OCI-M1 (cell line): ENCODE results near the gene RBP7.

Source experiments
- DNase-seq: peaks from one replicate; lab custom pipeline; 2025; lab: John Stamatoyannopoulos, UW

The RBP7 gene

GRCh38 chr1:10031461-10031860, 34.4 kb downstream of the RBP7 start:
- DNase-seq = no peak

- peak; percentile 99 for DNase-seq
Measured at GRCh38 chr1:10032590-10033358, 35.7 kb downstream of the RBP7 start, which contains the start of gene UBE4B. Gene UBE4B, plus strand, starts transcription at chr1:10032958. Its CDS starts 713 bp downstream, at chr1:10033671.

DNA sequence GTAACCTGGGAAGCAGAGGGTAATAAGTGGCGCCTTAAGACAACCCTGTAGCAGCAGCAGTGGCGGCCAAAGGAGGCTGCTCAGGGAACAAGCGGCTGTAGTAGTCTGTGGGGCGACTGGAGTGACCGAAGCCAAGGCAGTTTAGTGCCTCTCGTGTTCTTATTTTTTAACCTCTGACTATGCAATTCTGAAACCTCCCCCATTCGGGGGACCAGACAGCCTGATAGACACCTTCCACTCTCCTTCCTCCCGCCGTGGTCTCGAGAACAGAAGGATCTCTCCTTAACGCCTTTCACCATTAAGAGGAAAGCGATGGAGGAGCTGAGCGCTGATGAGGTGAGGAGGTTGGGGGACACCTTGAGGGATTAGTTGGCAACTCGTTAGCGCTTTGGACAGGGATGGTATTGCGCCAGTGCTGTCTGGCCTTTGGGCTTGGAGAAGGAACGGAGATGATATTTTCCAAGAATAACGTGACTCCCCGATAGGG, 36.4 kb downstream of the RBP7 start:
- DNase-seq = peak; percentile 87

DNA sequence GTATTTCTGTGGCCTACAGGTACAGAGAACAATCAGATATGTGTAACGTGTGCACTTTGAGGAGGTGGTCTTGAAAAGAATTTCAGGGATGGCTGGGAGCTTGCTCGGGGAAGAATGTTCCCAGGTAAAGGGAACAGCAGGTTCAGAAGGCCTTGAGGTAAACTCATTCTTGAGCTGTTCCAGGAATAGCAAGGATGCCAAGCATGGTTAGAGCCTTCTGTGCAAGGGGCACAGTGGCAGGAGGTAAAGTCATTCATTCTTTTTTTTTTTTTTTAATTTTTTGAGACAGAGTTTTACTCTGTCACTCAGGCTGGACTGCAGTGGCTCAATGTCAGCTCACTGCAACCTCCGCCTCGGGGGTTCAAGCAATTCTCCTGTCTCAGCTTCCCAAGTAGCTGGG, 45.7 kb downstream of the RBP7 start:
- DNase-seq = no peak

- peak; percentile 49 for DNase-seq
Measured at GRCh38 chr1:10045480-10046355, 48.7 kb downstream of the RBP7 start.

DNA sequence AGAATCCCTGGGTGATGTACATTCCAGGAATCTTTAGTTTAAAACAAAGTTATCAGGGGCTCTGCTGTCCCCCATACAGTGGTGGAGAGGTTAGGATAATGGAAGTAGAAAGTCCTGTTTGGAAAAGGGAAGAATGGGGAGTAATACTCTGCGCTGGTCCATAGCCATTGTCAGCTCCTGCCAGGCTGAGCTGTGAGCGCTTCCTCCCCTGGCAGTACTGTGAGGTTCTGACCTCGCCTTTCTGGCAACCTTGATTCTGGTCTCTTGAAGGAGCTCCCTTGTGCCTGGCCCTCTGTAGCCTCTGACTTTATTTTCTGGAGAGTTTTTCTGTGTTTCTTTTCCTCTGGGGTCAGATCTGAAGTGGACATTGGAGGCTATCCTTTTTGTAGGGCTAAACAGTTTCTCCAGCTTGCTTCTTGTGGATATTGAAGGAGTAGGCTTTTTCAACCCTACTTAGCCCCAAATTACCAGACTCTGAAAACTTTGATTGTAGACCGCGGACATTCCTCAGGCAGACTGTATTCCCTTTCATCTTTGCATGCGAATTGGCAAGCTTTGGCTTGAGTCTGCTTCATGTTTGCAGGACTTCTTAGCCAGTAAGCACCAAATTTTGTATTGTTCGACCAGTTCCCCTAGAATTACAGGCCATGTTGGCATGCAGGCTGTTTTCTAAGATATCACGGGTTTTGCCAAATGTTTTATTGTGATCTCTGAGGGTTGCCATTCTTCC, 49.5 kb downstream of the RBP7 start:
- DNase-seq = no peak

GRCh38 chr1:10048601-10049000, 51.6 kb downstream of the RBP7 start:
- DNase-seq = no peak

DNA sequence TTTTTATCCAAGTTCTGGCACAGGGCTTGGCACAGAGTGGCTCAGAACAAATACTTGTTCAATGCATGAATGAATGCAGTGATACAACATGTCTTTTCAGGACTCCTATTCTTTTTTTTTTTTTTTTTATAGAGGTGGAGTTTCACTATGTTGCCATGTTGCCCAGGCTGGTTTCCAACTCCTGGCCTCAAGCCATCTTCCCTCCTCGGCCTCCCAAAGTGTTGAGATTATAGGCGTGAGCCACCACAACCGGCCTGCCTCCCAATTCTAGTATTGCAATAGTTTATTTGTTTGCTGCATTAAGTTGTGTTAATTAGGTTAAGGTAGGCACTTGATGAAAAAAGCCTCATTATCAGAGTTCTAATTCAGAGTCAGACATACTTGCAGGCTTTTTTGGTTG, 53.6 kb downstream of the RBP7 start:
- no peak for DNase-seq

DNA sequence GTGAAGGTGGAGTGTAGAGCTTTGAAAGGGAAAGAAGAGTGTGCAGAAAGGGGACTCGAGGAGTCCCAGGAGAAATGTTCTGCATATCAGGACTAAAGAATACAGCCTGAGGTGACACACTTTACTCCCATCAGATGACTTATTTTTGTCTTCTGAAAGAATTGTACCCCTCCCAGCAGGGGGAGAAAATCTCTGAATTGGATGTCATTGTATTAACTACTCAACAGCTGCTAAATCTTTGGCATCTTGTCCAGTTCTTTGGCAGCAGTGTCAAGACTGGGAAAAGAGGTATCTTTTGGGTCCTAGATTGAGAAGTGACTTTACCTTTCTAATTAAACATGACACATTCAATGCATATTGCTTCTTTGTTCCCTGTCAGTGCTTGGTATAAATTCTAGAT, 54.6 kb downstream of the RBP7 start:
- DNase-seq = no peak

DNA sequence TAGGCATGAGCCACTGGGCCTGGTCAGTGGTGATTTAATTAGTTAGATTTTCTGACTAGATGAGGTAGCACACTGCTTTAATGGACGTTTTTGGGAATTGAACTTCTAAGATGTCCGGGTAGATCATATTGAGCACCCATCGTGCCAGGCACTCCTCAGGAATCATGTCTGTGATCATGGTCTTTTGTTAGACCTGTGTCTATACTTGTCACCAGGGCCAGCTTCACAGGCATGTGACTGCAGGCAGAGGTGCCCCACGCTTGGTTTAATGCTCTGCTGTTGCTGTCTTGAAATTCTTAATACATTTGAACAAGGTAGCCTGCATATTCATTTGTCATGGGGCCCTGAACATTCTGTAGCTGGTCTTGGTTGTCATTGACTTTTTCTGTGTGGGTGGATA, 55.3 kb downstream of the RBP7 start:
- DNase-seq = no peak

DNA sequence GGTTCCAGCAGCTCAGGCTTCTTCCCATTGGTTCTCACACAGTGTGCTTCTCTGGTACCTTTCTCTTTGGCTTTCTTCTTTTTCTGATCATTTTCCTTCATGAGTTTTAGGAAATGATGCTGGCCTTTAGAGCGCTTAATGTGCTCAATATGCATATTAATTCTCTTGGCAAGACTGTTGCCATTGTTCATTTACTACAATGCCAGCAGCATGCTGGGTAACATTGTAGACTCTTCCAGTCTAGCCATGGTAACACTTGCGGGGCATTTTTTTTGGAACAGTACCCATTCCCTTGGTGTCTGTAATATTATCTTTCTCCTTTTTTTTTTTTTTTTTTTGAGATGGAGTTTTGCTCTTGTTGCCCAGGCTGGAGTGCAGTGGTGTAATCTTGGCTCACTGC, 57.4 kb downstream of the RBP7 start:
- no peak for DNase-seq

GRCh38 chr1:10056599-10056987, 59.6 kb downstream of the RBP7 start:
- DNase-seq = peak; percentile 6

DNA sequence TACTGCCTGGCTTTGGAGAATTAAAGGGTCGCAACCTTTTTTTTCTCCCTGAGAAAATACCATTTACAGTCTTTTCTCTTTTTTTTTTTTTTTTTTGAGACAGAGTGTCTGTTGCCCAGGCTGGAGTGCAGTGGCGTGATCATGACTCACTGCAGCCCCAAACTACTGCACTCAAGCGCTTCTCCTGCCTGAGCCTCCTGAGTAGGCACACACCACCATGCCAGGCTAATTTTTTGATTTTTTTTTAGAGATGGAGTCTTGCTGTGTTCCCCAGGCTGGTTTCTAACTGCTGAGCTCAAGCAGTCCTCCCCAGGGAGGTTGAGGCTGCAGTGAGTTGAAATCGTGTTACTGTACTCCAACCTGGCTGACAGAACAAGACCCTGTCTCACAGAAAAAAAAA, 60.3 kb downstream of the RBP7 start:
- DNase-seq = no peak

- DNase-seq = no peak
Measured at GRCh38 chr1:10057796-10058195, 60.8 kb downstream of the RBP7 start.

DNA sequence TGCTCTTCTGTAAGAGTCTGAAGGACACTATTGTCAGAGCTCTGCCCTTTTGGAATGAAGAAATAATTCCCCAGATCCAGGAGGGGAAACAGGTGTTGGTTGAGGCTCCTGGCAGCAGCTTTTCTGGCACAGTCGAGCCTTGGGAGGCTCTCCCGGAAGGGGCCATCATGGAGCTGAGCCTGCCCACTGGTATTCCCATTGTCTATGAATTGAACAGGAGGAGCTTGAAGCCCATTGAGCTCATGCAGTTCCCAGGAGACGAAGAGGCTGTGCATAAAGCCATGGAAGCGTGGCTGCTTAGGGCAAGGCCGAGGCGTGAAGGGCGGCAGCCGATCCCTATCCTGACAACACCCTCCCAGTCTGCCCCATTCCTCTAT, 62.3 kb downstream of the RBP7 start:
- no peak for DNase-seq

- DNase-seq = no peak
Measured at GRCh38 chr1:10060311-10061100, 63.5 kb downstream of the RBP7 start.

DNA sequence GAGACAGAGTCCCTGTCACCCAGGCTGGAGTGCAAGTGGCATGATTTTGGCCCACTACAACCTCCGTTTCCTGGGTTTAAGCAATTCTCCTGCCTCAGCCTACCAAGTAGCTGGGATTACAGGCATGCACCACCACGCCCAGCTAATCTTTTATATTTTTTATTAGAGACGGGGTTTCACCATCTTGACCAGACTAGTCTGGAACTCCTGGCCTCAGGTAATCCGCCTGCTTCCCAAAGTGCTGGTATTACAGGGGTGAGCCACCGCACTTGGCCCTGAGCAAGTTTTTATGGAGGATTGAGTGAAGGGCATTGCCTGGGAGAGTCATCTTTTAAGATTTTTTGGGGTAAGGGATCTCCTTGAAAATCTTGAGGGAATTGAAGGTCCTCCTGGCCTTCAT, 64.2 kb downstream of the RBP7 start:
- no peak for DNase-seq

- no peak for DNase-seq
Measured at GRCh38 chr1:10063878-10064277, 66.8 kb downstream of the RBP7 start.

- no peak for DNase-seq
Measured at GRCh38 chr1:10064416-10065343, 67.7 kb downstream of the RBP7 start.

GRCh38 chr1:10065344-10065685, 68.3 kb downstream of the RBP7 start:
- peak; percentile 9 for DNase-seq
